AG04450 (cell line): Measurements from ENCODE around the gene POU3F2. TPM values are rescaled to one million over a fixed set of nuclear protein-coding genes. Genes with fewer than 3 reads are reported as not detected.
A peak's percentile ranks its signal among the peaks of the same experiment; 100 is the strongest.

Source experiments
- CTCF ChIA-PET: fragments of 300-600, 350-600 bp; formaldehyde crosslinking; extraction: SDS; loops from one replicate; lab custom pipeline; 2022; ENCODE audit warnings: antibody characterized with exemption, inconsistent platforms; lab: Charles Lee
- POLR2A ChIA-PET: fragments of 350-600 bp; formaldehyde crosslinking; extraction: SDS; loops from one replicate; lab custom pipeline; 2021; ENCODE audit warnings: antibody characterized with exemption, inconsistent platforms; lab: Yijun Ruan, JAX
- DNase-seq: peaks from one replicate; pipeline ENCODE4 v3.0.0-alpha.2; 2011; ENCODE audit warnings: low read depth, low spot score
- H3K27ac ChIP-seq: one replicate; pipeline ENCODE4 v1.5.1; 2012; ENCODE audit warnings: low read depth, low read length, control low read depth
- H3K27me3 ChIP-seq: one replicate; pipeline ENCODE4 v1.6.0; 2012; ENCODE audit warnings: low read length; ENCODE audit not compliant: control insufficient read depth, insufficient read depth
- H3K4me3 ChIP-seq: 2 replicates; pipeline ENCODE4 v1.5.1; 2011; ENCODE audit warnings: mild to moderate bottlenecking, low read depth, low read length, control low read depth
- H3K9me3 ChIP-seq: 2 replicates; pipeline ENCODE4 v1.5.1; 2012; ENCODE audit warnings: low read length; ENCODE audit not compliant: control insufficient read depth, insufficient read depth
- polyA plus RNA-seq: library from polyadenylated mRNA; depleted of rRNA; stranded (reverse); fragments of >200 nt; gene quantifications from 2 replicates; pipeline ENCODE4 v1.2.3, GENCODE V29; 2011
- TF ChIP-seq, protein P1 (sequence below): IDR thresholded peaks from 2 replicates; pipeline ENCODE4 v1.5.1; 2011; ENCODE audit warnings: low read depth, low read length, control low read depth, inconsistent platforms

Gene POU3F2
- polyA plus RNA-seq, 1 experiment: not detected

DNA sequence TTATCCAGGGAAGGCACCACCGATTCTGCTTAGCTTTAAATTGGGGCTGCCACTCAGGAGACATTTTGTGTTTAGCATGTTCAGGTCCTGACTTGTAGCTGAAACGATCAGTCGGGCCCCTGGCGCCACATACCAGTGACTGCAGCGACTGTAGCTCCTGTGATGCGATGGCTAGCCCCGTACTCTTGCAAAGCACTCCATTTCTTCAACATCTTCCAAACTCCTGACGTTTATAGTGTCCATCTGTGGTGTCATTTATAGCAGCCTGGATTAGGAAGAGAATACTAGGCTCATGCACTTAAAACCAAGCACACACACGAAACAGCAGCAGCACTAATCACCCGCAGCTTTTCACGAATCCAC lies 13.0 kb downstream of the POU3F2 start:
- TF ChIP-seq, protein P1, sequence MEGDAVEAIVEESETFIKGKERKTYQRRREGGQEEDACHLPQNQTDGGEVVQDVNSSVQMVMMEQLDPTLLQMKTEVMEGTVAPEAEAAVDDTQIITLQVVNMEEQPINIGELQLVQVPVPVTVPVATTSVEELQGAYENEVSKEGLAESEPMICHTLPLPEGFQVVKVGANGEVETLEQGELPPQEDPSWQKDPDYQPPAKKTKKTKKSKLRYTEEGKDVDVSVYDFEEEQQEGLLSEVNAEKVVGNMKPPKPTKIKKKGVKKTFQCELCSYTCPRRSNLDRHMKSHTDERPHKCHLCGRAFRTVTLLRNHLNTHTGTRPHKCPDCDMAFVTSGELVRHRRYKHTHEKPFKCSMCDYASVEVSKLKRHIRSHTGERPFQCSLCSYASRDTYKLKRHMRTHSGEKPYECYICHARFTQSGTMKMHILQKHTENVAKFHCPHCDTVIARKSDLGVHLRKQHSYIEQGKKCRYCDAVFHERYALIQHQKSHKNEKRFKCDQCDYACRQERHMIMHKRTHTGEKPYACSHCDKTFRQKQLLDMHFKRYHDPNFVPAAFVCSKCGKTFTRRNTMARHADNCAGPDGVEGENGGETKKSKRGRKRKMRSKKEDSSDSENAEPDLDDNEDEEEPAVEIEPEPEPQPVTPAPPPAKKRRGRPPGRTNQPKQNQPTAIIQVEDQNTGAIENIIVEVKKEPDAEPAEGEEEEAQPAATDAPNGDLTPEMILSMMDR: no peak
- no peak for DNase-seq
- Histone ChIP-seq H3K27me3 (peaks cover 61% of the 10 kb centered on the region), H3K4me3 (no peak overlapping the region), H3K27ac (no peak overlapping the region), H3K9me3 (no peaks in the 10 kb centered on the region; the same call in 1 of the 2 replicates)
- ChIA-PET CTCF (interaction anchor here (0.7 to 3.9 kb wide), 9 partner anchors 13 to 1410 kb away, joined by 4 to 30 read pairs (median 10); partner anchors contain the start of gene POU3F2), POLR2A (no interaction called here)

DNA sequence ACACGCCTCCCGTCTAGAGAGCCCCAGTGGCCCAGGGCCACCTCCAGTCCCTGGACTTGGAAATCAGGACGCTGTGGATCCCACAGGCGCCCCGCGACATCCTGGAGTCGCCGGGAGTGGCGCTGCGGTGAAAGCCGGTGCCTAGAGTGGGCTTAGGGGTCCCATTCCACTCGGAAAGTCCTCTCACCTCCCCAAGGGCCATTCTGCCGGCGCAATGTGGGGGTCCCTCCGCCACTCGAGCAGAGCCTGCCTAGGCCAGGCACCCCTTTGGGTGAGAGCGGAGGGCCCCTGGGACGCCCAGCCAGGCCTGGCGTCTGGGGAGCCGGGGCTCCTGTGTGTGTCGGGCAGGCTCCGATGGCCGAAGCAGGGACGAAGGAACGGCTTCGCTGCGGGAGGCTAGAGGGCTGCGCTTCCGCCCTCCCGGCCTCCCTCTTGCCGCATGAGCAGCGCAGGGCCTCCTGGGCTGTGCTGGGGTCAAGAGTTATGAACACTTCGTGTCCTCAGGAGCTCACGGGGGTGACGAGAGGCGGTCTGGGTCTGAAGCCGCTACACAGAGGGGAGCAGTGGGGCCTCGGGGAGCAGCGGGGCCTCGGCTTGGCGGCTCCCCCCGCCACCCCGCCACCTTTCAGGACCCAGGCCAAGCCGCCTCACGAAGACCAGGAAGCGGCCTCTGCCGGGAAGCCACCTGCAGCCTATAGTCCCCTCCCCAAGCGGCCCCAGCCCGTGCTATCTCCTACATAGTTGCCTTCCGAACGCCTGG lies 13.6 kb downstream of the POU3F2 start:
- H3K9me3 ChIP-seq: no peaks in the 10 kb centered on the region; the same call in 1 of the 2 replicates
- peaks cover 55% of the 10 kb centered on the region for H3K27me3 ChIP-seq
- 0 out of 2 replicates have a peak overlapping the region, but pooled peaks have one; percentile 17 for H3K4me3 ChIP-seq
- H3K27ac ChIP-seq: no peak overlapping the region
- ChIA-PET POLR2A (no interaction called here), CTCF (interaction anchor here (1.0 to 3.9 kb wide), 5 partner anchors 13 to 1351 kb away, joined by 4 to 30 read pairs (median 14); partner anchors contain the start of gene POU3F2)
- TF ChIP-seq, protein P1: no peak
- no peak for DNase-seq

DNA sequence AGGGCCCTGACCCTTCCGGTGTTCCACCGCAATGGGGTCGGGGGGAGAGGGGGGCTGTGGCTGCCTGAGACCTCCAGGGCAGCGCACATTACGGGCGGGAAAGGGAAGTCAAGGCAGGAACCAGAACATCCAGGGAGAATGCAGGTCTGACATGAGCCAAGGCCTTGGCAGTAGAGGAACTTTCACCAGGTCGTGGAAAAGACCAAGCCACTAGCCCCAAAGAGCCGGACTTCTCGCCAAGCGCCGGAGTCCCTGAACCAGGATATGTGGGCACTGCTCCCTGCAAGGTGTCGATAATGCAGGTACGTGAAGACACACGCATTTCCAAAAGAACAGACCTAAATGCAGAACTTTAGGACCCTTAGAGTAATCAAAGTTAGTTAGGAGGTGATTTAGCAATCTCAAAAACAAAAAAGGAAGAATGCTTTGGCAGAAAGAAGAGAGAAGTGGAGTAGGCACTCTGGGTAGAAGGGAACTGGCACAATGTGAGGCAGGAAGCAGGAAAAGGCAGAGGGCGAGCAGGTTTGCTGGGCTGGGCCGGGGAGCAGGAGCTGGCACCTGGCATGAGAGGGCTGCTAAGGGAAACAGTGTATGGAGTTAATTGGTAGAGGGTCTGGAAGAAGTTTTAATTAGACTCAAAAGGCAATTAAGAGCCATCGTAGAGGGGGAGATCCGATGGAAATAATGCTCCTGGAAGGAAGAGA lies 14.3 kb downstream of the POU3F2 start:
- no peak overlapping the region for H3K4me3 ChIP-seq
- H3K9me3 ChIP-seq: no peaks in the 10 kb centered on the region; the same call in 1 of the 2 replicates
- TF ChIP-seq, protein P1: no peak
- ChIA-PET POLR2A (no interaction called here), CTCF (no interaction called here)
- H3K27ac ChIP-seq: no peak overlapping the region
- peaks cover 49% of the 10 kb centered on the region for H3K27me3 ChIP-seq
- no peak for DNase-seq

DNA sequence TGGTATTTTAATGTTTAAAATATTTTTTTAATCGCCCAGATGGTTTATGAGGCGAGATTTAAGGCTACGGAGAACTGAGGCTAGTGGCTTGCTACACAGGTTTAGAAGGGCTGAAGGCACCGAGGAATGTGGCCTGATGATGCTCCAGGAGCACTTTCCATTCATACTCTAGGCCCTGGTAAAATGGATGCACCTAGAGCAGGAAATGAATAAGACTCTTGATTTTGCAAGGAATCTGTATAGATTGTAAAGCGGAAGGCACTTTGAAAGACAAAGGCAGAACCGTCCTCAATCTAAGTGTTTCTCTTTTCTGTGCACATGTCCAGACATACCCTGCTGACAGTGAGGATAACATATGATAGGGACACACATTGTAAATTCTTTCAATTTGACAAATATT lies 30.1 kb downstream of the POU3F2 start:
- POLR2A ChIA-PET: no interaction called here
- H3K27me3 ChIP-seq: no peaks in the 10 kb centered on the region
- CTCF ChIA-PET: no interaction called here

More for the DNA sequence above, 30.1 kb downstream of the POU3F2 start:
- Histone ChIP-seq H3K4me3 (no peak overlapping the region), H3K27ac (no peak overlapping the region), H3K9me3 (no peaks in the 10 kb centered on the region)
- TF ChIP-seq, protein P1: no peak
- no peak for DNase-seq
